Muscle of leg (tissue), 11 donors: ENCODE data around the gene CD2BP2. TPM values are rescaled to one million over a fixed set of nuclear protein-coding genes. Genes with fewer than 3 reads are reported as not detected.
A peak's percentile ranks its signal among the peaks of the same experiment; 100 is the strongest.

Experiments used
- DNase-seq: peaks from one replicate; pipeline ENCODE4 v3.0.0; 2013
- H3K27ac ChIP-seq: one replicate; pipeline ENCODE4 v1.5.1; 2013; ENCODE audit warnings: mild to moderate bottlenecking, low read length, control low read depth
- H3K27me3 ChIP-seq: one replicate; pipeline ENCODE4 v1.6.1; 2013; ENCODE audit warnings: low read length; ENCODE audit not compliant: control insufficient read depth, insufficient read depth
- H3K36me3 ChIP-seq: one replicate; pipeline ENCODE4 v1.6.1; 2013; ENCODE audit warnings: low read length; ENCODE audit not compliant: control insufficient read depth, insufficient read depth
- H3K4me1 ChIP-seq: one replicate; pipeline ENCODE4 v1.6.1; 2013; ENCODE audit warnings: low read length; ENCODE audit not compliant: control insufficient read depth, insufficient read depth
- H3K4me3 ChIP-seq: one replicate; pipeline ENCODE4 v1.5.1; 2013; ENCODE audit warnings: low read length, control low read depth
- H3K9me3 ChIP-seq: replicated peaks from 2 replicates; pipeline ENCODE4 v1.6.1; 2013; ENCODE audit warnings: low read depth, low read length; ENCODE audit not compliant: control insufficient read depth
- WGBS: methylation state at CpG from one replicate; pipeline ENCODE4 v1.1.5; 2013; ENCODE audit warnings: missing lambda C conversion rate; ENCODE audit not compliant: insufficient coverage; 5-methylcytosine and 5-hydroxymethylcytosine counted together
- polyA plus RNA-seq, 8 donors: library from polyadenylated mRNA; unstranded; fragments of 120-200 nt; gene quantifications; one replicate each; pipeline versions ENCODE4 v1.2.1 to v1.2.3, GENCODE V29; 2013; ENCODE audit warnings: inconsistent platforms in 1 of 8, low replicate concordance in 1 of 8; ENCODE audit not compliant: insufficient read length in 8 of 8, insufficient read depth in 1 of 8
- total RNA-seq: library from RNA; stranded (reverse); fragments of 120-200 nt; gene quantifications from one replicate; pipeline ENCODE4 v1.2.4, GENCODE V29; 2013

CD2BP2 gene
- total and polyA plus RNA-seq, 9 donors, result 32.3 to 44.2 (median 38.7) TPM

DNA sequence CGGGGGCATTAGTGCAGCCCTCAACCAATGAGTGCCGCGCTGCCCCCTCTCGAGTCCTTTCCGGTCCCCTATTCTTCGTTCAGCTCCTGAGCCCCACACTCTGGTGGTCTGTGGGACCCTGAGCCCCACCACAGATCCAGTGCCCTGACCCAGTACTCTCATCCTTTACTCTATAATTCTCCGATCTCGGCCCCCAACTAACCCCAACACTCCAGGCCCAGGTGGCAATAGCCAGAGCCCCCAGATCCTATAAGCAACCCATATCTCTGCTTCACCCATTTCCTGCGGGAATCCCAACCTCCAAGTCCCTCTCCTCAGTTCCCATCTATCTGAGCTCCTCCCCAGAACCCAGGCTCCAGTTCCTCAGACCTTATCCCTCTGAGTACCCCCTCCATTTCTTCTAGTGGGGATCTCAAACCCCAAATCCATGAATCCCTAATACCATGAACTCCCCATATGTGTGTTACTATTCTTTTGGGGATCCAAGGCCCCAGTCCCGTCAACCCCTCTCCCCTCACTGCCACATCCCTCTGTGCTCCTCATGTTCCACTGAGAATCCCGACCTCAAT is 16.2 kb upstream of the CD2BP2 start:
- H3K4me1 ChIP-seq, result peaks cover 47% of the 10 kb centered on the region
- WGBS, result 18% methylated on average over 10 of the region's 11 CpGs

DNA sequence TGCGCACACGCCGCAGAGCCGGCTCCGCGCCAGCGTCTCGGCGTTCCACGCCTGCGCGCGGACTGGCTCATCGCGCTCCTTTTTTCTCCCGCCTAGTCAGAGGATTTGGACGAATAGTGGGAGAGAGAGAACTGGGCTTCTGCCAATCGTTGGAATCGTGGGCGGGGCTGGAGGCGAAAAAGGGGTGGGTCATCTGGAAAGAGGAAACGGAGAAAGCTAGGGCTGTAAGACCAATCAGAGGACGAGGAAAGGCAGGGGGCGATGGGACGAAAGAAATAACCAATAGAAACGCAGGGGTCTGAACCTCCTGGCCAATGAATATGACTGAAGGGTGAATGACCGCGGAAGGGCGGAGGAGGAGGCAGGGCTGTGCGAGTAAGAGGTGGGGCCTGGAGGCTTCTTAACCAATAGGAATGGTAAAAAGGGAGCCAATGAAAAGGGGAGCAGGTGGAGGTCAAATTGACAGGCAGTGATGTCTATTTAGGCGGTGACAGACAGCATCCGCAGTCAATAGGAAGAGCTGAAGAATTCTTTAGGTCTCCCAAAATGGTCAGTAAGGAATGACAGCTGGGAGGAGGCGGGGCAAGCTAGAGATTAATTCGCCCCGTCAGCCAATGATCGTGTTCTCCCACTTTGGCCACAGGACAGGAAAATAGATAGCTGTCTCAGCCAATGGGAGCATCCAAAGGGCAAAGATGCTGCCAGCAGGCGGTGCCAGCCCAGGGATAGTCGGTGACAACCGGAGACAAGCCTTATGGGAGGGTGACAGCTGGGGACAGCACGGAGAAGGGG is 15.5 kb upstream of the CD2BP2 start, which contains the start of gene TBC1D10B:
Gene TBC1D10B, minus strand, starts transcription at position 39 of the 792 bp plus-strand sequence. CDS start 311 bp downstream, outside the sequence.
- WGBS, result under 1% methylated on average over 35 of the region's 40 CpGs
- Histone ChIP-seq H3K27ac (peak within 1 kb of the TSS; percentile 99), H3K9me3 (no peaks in the 10 kb centered on the region), H3K4me3 (peak within 1 kb of the TSS; percentile 83), H3K4me1 (peaks cover 44% of the 10 kb centered on the region), H3K36me3 (peaks cover 10% of the 10 kb centered on the region), H3K27me3 (no peaks in the 10 kb centered on the region)
- peak; percentile 100 for DNase-seq

More for the DNA sequence above, 16.2 kb upstream of the CD2BP2 start:
- Histone ChIP-seq H3K27ac (peak overlapping the region; percentile 99), H3K9me3 (no peaks in the 10 kb centered on the region), H3K27me3 (no peaks in the 10 kb centered on the region), H3K36me3 (peaks cover 14% of the 10 kb centered on the region), H3K4me3 (peak overlapping the region; percentile 55)
- no peak for DNase-seq

DNA sequence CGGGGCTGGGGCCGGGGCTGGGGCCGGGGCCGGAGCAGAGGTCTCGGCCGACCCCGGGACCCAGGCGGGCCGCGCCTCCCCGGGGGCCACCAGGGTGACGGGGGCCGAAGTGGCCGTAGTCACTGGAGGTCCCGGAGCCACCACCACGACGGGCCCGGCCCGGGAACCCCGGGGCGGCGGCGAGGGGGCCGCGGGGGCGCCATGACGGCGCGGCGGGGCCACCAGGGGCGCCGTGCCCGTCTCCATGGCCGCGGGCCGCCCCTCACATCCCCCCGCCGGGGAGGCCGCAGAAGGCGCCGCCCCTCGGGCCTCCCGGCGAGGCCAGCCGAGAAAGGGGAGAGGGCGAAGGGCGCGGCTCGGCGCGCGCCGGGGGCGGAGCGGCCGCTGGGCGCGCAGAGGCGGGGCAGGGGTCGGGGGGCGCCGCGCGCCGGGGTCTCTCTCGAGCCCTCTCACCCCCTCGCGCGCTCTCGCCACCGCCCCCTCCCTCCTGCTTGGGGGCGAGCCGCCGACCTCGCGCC is 14.9 kb upstream of the CD2BP2 start:
- Histone ChIP-seq H3K27ac (peak overlapping the region; percentile 71), H3K4me3 (peak overlapping the region; percentile 83), H3K4me1 (peaks cover 44% of the 10 kb centered on the region), H3K27me3 (no peaks in the 10 kb centered on the region), H3K9me3 (no peaks in the 10 kb centered on the region), H3K36me3 (peaks cover 16% of the 10 kb centered on the region)
- WGBS, result 0% methylated on average over 57 of the region's 76 CpGs
- no peak for DNase-seq

DNA sequence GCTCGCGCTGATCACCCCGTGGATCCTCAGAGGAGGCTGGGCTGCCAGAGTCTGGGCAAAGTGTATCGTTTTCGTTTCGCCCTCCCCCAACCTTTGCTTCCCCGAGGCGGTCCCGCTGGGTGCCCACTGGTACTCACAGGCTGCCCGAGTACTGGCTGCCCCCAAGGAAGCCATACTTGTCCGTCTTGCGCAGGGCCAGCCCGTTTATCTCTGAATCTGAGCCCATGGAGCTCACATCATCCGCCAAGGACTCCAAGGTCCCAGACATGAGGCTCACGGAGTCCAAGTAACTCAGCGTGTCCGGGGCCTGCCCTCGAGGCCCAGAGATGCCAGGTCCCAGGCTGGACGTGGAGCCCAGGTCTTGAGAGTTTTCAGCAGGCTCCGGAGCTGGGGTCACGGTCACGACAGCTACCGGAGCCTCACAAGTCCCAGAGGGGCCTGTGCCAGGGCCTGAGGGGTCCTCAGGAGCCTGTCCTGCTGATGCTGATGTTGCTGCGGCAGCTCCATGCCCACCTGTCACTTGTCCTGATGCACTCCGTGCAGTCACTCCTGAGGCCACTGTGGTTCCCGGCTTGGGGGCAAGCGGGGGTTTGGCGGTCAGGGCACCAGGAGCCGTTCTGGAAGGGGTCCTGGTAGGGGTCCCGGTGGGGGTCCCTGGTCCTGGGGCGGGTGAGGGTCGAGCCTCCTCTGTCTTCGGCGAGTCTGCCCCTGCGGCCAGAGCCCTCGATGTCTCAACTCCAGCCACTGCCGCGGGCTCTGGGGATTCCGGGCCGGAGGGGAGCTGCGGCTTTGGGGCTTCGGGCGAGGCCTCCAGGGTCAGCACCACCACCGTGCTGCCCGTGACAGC is 14.2 kb upstream of the CD2BP2 start:
- peak overlapping the region; percentile 71 for H3K27ac ChIP-seq
- peaks cover 42% of the 10 kb centered on the region for H3K4me1 ChIP-seq
- H3K9me3 ChIP-seq, result no peaks in the 10 kb centered on the region
- peaks cover 23% of the 10 kb centered on the region for H3K36me3 ChIP-seq
- DNase-seq, result peak; percentile 43
- H3K4me3 ChIP-seq, result peak overlapping the region; percentile 83
- 3% methylated on average over 45 of the region's 45 CpGs for WGBS
- no peaks in the 10 kb centered on the region for H3K27me3 ChIP-seq

DNA sequence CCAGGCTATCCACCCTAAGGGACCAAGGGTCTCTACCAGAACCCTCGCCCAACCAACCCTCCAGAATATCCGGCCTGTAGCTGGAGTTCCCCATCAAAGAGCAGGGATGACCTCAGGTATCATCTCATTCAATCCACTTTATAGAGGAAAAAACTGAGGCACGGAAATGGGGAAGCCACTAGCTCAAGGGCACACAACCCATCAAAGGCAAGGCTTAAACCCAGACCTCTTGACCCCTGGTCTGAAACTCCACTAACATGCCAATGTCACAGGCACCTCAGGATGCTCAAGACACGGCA is 13.6 kb upstream of the CD2BP2 start:
- Histone ChIP-seq H3K4me1 (peaks cover 41% of the 10 kb centered on the region), H3K27ac (peak overlapping the region; percentile 71), H3K27me3 (no peaks in the 10 kb centered on the region), H3K4me3 (peak overlapping the region; percentile 83), H3K36me3 (peaks cover 23% of the 10 kb centered on the region), H3K9me3 (no peaks in the 10 kb centered on the region)
- 0% methylated on average over 1 of the region's 4 CpGs for WGBS
- no peak for DNase-seq

DNA sequence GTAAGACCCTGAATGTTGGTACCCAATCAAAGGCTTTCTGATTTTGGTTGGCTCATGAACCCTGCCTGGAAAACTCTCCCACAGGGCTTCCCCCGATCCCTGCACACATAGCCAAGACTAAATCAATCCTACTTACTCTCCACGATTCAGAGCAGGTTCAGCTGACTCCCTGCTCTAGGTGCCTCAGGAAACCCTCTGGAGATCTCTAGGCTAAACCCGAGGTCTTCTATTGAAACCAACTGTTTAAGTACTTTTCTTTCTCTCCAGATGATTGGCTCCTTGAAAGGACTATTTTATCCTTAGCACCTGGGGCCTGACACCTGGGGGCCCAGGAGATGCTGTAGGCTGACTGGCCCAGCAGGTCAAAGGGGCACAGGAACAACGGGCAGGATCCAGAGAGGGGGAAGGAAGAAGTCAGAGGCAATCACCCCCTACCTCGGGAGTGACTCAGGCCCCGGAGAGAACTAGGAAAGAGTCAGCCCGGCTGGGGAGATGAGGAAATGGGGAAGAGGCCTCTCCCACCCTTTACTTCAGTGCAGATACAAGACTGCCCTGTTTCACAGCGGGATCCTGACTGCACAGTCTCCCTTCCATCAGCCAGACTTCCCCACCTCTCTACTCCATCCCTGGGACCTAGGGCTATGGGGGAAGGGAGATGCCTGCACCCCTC is 13.1 kb upstream of the CD2BP2 start:
- no peak for DNase-seq
- Histone ChIP-seq H3K9me3 (no peaks in the 10 kb centered on the region), H3K27ac (peak overlapping the region; percentile 3), H3K27me3 (no peaks in the 10 kb centered on the region), H3K4me1 (peaks cover 41% of the 10 kb centered on the region), H3K4me3 (peak overlapping the region; percentile 83), H3K36me3 (peaks cover 25% of the 10 kb centered on the region)
- 0% methylated on average over 3 of the region's 8 CpGs for WGBS

DNA sequence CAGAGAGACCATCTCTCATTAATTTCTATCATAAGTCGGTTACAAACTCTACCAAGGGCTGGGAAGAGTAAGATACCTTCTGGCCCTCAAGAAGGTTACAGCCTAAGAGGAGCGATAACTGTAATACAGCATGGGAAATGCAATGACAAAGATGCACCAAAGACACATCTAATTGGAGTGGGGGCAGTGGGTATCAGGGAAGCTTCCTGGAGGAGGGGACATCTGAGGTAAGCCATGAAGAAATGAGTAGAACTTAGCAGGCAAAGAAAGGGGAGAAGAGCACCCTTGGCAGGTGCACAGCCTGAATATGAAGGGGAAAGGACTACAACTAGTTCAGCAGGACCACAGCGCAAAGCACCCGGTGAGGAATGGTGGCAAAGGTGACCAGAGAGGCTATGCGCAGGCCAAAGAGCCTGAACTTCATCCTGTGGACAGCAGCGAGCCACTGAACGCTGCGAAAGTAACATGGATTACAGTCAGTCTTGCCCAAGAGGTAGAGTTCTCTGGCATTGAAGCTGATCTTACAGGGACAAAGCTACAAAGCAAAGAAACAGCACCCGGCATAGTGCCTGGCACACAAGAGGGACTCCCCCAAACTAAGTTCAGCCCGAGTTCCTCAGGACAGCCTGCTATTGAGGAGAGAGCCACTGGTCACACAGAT is 12.4 kb upstream of the CD2BP2 start:
- H3K4me1 ChIP-seq, result peaks cover 34% of the 10 kb centered on the region
- H3K27ac ChIP-seq, result no peak overlapping the region
- peaks cover 32% of the 10 kb centered on the region for H3K36me3 ChIP-seq
- no peaks in the 10 kb centered on the region for H3K9me3 ChIP-seq
- H3K4me3 ChIP-seq, result peak overlapping the region; percentile 83
- H3K27me3 ChIP-seq, result no peaks in the 10 kb centered on the region
- WGBS, result 72% methylated on average over 8 of the region's 10 CpGs
- DNase-seq, result no peak

DNA sequence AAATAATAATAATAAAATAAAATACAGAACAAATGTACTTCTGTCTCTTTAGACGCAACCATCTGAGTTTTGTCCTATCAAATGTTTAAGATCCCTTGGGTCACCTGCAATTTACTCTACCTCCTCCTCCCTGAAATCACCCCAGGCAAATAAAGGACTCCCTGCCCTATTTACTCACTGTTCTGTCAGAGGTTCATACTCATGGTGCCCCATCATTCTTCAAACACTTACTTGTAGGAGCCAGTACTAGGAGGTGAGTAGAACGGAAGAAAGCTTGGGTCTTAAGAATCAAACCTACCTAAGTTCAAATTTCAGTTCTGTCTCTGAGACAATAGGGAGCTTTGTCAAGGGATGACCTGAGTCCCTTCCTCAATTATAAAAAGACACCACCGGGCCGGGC is 11.4 kb upstream of the CD2BP2 start:
- H3K9me3 ChIP-seq, result no peaks in the 10 kb centered on the region
- 80% methylated on average over 2 of the region's 4 CpGs for WGBS
- no peak overlapping the region for H3K4me3 ChIP-seq
- H3K36me3 ChIP-seq, result peaks cover 37% of the 10 kb centered on the region
- DNase-seq, result no peak
- no peaks in the 10 kb centered on the region for H3K27me3 ChIP-seq
- no peak overlapping the region for H3K27ac ChIP-seq
- H3K4me1 ChIP-seq, result peaks cover 25% of the 10 kb centered on the region

DNA sequence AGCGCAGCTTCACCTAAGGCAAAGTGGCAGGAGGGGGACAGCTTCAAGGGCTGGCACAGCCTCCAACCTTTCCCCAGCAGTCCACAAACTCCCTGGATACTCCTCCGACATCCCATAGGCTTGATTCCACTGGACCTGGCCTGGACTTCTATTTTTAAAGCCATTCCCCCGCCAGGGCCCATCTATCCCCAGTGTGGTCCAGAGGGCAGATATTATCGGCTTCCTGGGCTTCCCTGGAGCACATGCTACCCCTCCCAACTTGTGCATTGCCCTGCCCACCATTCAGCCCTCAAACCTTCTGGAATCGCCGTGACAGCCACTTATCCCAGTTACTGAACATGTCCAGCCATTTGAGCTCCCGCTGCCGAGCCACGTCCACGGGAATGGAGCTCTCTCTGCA is 10.1 kb upstream of the CD2BP2 start:
- H3K4me1 ChIP-seq, result peaks cover 20% of the 10 kb centered on the region
- 78% methylated on average over 6 of the region's 10 CpGs for WGBS
- H3K9me3 ChIP-seq, result no peaks in the 10 kb centered on the region
- H3K27ac ChIP-seq, result no peak overlapping the region
- H3K27me3 ChIP-seq, result no peaks in the 10 kb centered on the region
- no peak for DNase-seq
- peaks cover 46% of the 10 kb centered on the region for H3K36me3 ChIP-seq
- no peak overlapping the region for H3K4me3 ChIP-seq
